AG04450 (cell line): Measurements from ENCODE around the gene KRTAP10-8. TPM values are rescaled to one million over a fixed set of nuclear protein-coding genes. Genes with fewer than 3 reads are reported as not detected.

Experiments used
- CTCF ChIA-PET: fragments of 300-600, 350-600 bp; formaldehyde crosslinking; extraction: SDS; loops from one replicate; lab custom pipeline; 2022; ENCODE audit warnings: antibody characterized with exemption, inconsistent platforms; lab: Charles Lee
- POLR2A ChIA-PET: fragments of 350-600 bp; formaldehyde crosslinking; extraction: SDS; loops from one replicate; lab custom pipeline; 2021; ENCODE audit warnings: antibody characterized with exemption, inconsistent platforms; lab: Yijun Ruan, JAX
- DNase-seq: peaks from one replicate; pipeline ENCODE4 v3.0.0-alpha.2; 2011; ENCODE audit warnings: low read depth, low spot score
- H3K27ac ChIP-seq: one replicate; pipeline ENCODE4 v1.5.1; 2012; ENCODE audit warnings: low read depth, low read length, control low read depth
- H3K27me3 ChIP-seq: one replicate; pipeline ENCODE4 v1.6.0; 2012; ENCODE audit warnings: low read length; ENCODE audit not compliant: control insufficient read depth, insufficient read depth
- H3K4me3 ChIP-seq: 2 replicates; pipeline ENCODE4 v1.5.1; 2011; ENCODE audit warnings: mild to moderate bottlenecking, low read depth, low read length, control low read depth
- H3K9me3 ChIP-seq: 2 replicates; pipeline ENCODE4 v1.5.1; 2012; ENCODE audit warnings: low read length; ENCODE audit not compliant: control insufficient read depth, insufficient read depth
- CTCF ChIP-seq: IDR thresholded peaks from 2 replicates; pipeline ENCODE4 v1.5.1; 2011; ENCODE audit warnings: low read depth, low read length, control low read depth, inconsistent platforms
- polyA plus RNA-seq: library from polyadenylated mRNA; depleted of rRNA; stranded (reverse); fragments of >200 nt; gene quantifications from 2 replicates; pipeline ENCODE4 v1.2.3, GENCODE V29; 2011

Gene KRTAP10-8
- polyA plus RNA-seq, 1 experiment = not detected

DNA sequence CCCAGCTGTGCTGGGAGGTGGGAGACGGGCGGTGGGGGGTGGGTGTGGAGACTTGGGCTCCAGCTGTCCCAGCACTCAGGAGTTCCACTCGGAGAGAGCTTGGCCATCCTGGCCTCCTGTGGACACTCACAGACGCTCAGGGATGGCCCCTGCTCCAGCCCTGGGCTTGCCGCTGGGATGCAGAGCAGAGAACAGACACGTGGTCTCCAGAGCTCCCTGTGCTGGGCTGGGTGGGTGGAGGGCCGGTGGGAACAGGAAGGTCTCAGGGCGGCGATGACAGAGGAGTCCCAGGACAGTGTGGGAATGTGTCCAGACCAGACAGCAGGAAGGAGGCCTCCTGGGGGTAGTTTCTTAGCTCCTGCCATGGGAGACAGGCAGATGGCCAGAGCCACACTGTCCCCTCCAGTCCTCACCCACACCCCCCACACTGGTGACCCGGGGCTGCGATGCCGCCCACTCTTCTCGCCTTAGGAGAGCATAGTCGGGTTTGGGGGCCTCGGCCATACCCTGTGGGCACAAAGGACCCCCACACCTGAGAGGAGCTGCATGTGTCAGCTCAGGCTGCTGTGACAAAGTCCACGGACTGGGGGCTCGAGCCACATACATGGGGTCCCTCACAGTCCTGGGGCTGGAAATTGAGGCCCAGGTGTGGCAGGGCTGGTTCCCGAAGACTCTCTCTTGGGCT is 17.0 kb downstream of the KRTAP10-8 start:
- no peak overlapping the region for H3K4me3 ChIP-seq
- H3K27me3 ChIP-seq = peaks cover 2% of the 10 kb centered on the region
- H3K9me3 ChIP-seq = peaks cover 46% of the 10 kb centered on the region
- ChIA-PET CTCF (interaction anchor here (0.7 kb wide), 1 partner anchor 358 kb away, joined by 3 read pairs; no protein-coding TSS in a partner anchor), POLR2A (no interaction called here)
- H3K27ac ChIP-seq = no peak overlapping the region
- TF ChIP-seq CTCF = no peak
- DNase-seq = no peak

DNA sequence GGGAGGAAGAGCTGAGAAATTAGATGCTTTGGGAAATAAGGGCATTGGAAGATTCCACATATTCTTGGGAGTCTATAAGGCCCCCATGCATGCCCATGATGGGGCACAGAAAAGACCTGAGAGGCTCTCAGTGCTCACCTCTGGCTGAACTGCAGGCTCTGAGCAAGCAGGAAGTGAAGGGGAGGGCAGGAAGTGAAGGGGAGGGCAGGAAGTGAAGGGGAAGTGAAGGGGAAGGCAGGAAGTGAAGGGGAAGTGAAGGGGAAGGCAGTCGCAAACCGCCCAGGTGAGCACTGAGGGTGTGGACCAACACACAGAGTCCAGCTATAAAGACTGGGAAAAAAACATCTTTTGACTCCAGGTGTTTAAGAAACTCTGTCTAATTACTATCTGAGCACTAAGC is 18.6 kb downstream of the KRTAP10-8 start:
- ChIA-PET CTCF (no interaction called here), POLR2A (no interaction called here)
- Histone ChIP-seq H3K27ac (no peak overlapping the region), H3K9me3 (peaks cover 42% of the 10 kb centered on the region), H3K27me3 (peaks cover 2% of the 10 kb centered on the region), H3K4me3 (no peak overlapping the region)
- DNase-seq = no peak
- no peak for TF ChIP-seq CTCF

DNA sequence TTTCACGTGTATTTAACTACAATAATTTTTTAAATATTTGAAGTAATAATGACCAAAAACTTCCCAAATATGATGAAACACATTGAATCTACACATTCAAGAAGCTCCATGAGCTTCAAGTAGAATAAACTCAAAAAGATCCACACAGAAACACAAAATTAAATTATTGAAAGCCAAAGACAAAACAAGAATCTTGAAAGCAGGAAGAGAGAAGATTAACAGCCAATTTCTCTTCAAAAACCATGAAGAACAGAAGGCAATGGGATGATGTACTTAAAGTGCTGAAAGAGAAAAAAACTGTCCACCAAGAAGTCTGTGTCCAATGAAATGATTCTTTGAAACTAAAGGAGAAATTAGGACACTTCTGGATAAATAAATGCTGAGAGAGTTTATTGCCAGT is 20.2 kb downstream of the KRTAP10-8 start:
- POLR2A ChIA-PET = no interaction called here
- H3K4me3 ChIP-seq = no peak overlapping the region

GRCh38 chr21:44636209-44637017 is 24.5 kb downstream of the KRTAP10-8 start:
- peaks cover 2% of the 10 kb centered on the region for H3K27me3 ChIP-seq
- POLR2A ChIA-PET = no interaction called here
- no peak overlapping the region for H3K27ac ChIP-seq
- CTCF ChIA-PET = no interaction called here
- H3K9me3 ChIP-seq = peaks cover 9% of the 10 kb centered on the region; the same call in 1 of the 2 replicates
- no peak overlapping the region for H3K4me3 ChIP-seq
- no peak for TF ChIP-seq CTCF
- DNase-seq = no peak

More for the DNA sequence above, 20.2 kb downstream of the KRTAP10-8 start:
- TF ChIP-seq CTCF = no peak
- Histone ChIP-seq H3K27ac (no peak overlapping the region), H3K27me3 (peaks cover 2% of the 10 kb centered on the region), H3K9me3 (peaks cover 28% of the 10 kb centered on the region; the same call in 1 of the 2 replicates)
- no peak for DNase-seq
- CTCF ChIA-PET = no interaction called here
